HG02938 (cell line): ENCODE measurements around the gene LPIN1.

Source experiments
- ATAC-seq: cut with Tn5 transposase; IDR thresholded peaks from one replicate; pipeline ENCODE4 v1.9.1; 2021; ENCODE audit warnings: mild to moderate bottlenecking, moderate library complexity; ENCODE audit not compliant: unreplicated experiment

Gene LPIN1

GRCh38 chr2:11863513-11864328, 117.3 kb downstream of the LPIN1 start:
- ATAC-seq = peak; percentile 30

GRCh38 chr2:11864724-11865123, 118.3 kb downstream of the LPIN1 start:
- ATAC-seq = no peak

DNA sequence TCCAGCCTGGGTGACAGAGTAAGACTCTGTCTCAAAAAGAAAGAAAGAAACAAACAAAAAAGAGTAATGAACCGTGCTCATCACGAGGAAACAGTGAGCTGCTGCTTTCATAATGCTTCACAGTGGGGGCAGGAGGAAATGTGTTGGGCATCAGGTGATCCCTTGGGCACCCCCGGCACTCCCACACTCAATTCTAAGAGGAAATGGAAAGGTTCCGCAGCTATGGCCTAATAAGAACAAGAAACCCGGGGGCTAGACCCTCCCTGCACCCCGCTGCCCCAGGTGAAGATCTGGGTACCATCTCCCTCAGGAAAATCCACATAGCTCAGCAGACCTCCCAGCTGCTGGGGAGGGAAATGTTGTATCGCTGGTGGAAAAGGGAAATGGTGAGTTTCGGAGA, 118.9 kb downstream of the LPIN1 start:
- no peak for ATAC-seq

DNA sequence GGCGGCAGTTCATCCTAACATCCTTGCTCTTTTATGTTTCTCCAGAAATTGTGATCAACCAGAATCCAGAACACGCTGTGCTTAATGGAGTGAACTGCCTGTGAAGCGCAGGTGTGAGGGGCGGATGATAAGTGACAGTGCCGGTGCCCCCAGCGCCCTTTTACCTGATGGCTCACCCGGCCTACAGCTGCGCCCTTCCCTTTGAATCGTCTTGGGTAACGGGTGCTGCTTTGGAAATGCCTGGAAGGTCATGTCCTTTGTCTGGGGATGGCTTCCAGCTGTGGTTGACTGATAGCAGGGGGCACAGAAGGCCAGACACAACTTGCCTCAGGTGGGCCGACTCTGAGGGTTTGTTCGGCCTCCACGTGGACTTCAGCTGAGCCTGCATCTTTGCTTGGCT, 119.4 kb downstream of the LPIN1 start:
- ATAC-seq = no peak

GRCh38 chr2:11866358-11867335, 120.2 kb downstream of the LPIN1 start:
- peak; percentile 45 for ATAC-seq

DNA sequence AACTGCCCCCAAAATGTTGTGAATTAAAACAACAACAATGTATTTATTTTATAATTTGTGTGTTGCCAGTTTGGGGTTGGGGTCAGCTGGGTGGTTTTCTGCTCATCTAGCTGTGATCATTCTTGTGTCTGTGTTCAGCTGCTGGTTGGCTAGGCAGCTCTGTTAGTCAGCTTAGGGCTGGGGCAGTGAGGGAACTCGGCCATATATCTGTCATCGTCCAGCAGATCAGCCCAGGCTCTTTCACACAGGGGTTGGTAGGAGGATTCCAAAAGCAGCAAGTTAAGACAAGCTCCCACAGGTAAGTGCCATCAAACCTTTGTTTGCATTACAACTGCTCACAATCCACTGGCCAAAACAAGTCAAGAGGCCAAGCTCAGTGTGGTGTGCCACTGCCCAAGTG, 121.5 kb downstream of the LPIN1 start:
- ATAC-seq = no peak

DNA sequence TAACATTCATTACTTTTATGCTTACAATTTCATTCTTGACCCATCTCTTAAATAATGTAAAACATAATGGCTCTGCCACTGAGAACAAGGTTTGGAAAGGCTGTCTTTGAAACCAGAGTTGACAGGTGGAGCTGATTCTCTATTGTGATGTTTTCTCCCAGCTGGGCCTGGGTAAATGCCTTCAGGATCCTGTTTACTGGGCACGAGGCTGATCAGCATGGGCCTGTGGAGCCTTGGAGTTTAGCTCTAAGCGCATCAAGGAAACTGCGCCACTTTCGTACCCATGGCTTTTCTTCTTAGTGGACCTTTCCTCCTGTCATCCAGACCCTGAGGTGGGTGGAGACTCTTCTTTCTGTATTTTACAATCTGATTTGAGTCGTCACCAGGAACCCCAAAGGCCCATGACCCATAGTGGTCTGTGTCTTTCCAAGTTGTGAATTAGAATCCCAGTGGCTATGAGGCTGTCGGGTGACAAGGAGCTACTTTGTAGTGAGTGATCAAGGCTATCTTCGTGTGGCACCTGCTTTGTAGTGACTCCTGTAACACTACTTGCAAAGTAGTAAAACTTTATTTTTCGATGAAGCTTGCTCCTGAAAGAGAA, 123.1 kb downstream of the LPIN1 start:
- ATAC-seq = no peak

GRCh38 chr2:11870064-11870463, 123.6 kb downstream of the LPIN1 start:
- ATAC-seq = no peak

DNA sequence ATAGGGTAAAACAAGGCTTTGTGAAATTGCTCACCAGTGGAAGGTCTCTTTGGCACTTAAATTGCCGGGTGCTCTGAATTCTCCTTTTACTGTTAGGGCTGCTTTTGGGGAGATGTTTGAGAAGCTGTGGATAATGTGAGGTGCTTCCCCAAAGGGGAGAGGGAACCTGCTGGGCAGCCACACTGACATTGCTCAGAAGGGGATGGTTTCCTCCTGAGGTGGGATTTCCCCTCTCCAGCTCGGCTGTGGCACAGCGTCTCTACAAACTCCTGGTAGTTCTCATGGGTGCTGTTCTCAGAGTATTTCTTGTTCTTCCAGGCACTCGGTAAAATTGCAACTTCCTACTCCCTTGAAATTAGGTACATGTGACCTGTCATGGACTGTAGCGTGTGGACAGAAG, 124.2 kb downstream of the LPIN1 start:
- ATAC-seq = no peak

GRCh38 chr2:11871421-11871820, 125.0 kb downstream of the LPIN1 start:
- ATAC-seq = no peak

GRCh38 chr2:11872247-11872947, 126.0 kb downstream of the LPIN1 start:
- ATAC-seq = no peak

DNA sequence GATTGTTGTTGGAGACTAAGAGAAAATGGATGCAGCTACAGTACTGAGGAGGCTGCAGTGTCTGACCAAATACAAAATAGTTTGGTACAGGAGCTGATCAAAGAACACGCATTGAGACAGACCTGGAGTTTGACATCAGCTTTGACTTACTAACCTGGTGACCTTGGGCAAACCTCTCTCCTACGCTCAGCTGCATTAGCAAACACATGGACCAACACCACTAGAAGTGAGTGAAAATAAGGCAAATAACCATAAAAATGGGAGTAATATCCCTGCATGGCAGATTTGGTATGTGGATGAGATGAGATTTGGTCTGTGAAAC, 126.5 kb downstream of the LPIN1 start:
- ATAC-seq = no peak

DNA sequence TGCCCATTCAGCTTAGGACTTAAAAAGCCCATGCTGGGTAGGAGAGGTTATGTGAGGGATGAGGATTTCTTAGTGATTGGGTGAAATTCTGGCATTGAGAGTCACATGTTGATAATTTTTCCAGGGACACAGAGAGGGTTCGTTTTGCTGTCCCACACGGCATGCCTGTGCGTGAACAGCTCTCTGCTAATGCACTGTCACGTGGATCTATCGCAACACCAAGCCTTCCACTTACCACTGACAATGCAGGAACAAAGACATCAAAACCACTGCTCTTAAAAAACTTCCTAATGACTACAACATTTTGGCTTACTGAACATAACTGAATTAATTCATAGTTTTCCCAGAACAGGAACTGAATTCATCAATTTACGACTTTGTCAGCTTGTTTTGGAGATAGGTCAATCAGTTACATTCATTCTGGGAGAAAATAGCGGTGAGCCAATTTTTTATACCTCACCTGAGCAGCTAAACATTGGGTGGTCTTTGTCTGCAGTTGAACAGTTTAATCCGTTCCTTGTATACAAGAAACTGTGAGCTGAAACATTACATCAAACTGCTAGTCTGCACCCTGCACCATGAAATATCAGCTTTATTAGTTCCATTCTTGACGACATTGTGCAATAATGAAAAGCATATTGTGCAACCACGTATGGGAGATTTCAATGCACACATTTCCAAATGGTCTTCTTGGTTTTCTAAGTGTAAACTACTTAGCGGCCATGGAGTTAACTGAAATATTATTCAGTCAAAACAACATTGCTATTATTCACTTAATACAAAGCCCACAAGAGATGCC, 127.1 kb downstream of the LPIN1 start:
- no peak for ATAC-seq

- no peak for ATAC-seq
These were observed 128.4 kb downstream of the LPIN1 start for GRCh38 chr2:11874861-11875260.

DNA sequence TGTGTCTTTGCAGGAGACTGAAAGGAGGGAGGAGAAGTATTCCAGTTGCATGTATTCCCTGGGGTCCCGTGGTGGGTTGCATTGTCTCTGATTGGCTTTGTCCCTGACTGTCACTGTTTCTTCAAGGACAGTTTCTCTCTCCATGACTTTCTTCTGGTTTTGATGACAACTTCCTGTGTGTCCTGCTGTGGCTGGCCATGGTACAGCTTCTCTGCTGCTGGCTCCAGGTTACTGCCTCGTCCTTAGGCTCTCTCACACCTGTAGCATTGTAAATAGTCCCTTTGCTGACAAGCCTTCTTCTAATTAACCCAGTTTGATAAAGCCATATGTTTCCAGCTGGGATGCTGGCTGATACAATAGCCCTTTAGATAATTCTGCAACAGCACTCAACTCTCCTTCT, 129.0 kb downstream of the LPIN1 start:
- no peak for ATAC-seq

DNA sequence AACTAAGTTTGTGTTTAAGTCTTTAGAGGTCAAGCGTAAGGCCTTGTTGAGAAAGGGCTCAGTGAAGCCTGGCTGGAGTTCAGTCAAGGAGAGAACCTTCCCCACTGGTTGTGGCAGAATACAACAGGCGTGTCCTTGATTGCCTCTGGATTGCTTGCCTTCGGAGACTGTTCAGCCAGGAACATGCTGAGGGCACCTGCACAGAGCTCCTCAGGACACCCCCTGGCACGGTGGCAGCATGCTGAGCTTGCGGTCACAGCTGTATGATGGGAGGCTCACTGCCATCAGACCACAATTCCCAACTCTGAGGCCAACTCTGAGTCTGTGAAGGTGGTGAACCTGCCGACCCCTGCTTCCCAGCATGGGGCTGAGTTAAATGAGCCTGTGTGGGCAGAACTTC, 130.0 kb downstream of the LPIN1 start:
- no peak for ATAC-seq

DNA sequence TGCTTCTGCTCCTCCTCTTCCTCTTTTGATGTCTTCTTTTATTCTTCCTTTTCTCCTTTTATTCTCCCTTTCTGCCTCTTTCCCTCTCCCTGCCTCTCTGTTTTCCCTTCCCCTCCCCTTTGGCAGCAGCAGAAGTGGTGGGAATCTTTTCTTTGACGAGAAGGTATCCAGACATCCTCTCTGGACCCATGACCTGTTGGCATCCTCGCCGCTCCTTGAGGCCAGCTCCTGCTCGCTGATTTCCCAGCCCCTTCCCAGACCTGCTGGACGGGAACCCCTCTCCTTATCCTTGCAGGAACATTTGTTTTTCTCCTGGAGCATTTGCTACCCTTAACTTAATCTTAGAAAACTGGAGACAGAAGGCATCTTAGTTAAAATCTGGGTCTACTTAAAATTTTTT, 130.5 kb downstream of the LPIN1 start:
- no peak for ATAC-seq
